Measurements from ENCODE around the gene MYBPC1.

Gene MYBPC1

GRCh38 chr12:101694297-101694848 lies 99.6 kb downstream of the MYBPC1 start:
- no peak for DNase-seq

GRCh38 chr12:101694986-101695385 lies 100.2 kb downstream of the MYBPC1 start:
- DNase-seq = peak in 1 of 51 donors; percentile 13

- DNase-seq = no peak
These were observed 100.9 kb downstream of the MYBPC1 start for GRCh38 chr12:101695706-101696105.

GRCh38 chr12:101696251-101697196 lies 101.8 kb downstream of the MYBPC1 start:
- peak in 25 of 51 donors; percentile 8 to 86 (median 34) for DNase-seq

- DNase-seq = peak in 45 of 51 donors; percentile 25 to 88 (median 53)
These were observed 102.6 kb downstream of the MYBPC1 start, which contains the start of gene CHPT1 for GRCh38 chr12:101697197-101697929. CHPT1 (plus strand) TSS chr12:101697640; CDS start chr12:101697862, 222 bp downstream.

GRCh38 chr12:101697930-101698799 lies 103.4 kb downstream of the MYBPC1 start:
- DNase-seq = peak in 42 of 51 donors; percentile 14 to 78 (median 51)

GRCh38 chr12:101698800-101699347 lies 104.1 kb downstream of the MYBPC1 start:
- peak in 7 of 51 donors; percentile 2 to 32 (median 3) for DNase-seq

GRCh38 chr12:101700299-101700820 lies 105.6 kb downstream of the MYBPC1 start:
- DNase-seq = peak in 1 of 51 donors; percentile 40

- DNase-seq = no peak
These were observed 108.7 kb downstream of the MYBPC1 start for GRCh38 chr12:101703487-101703886.

- no peak for DNase-seq
These were observed 111.6 kb downstream of the MYBPC1 start for GRCh38 chr12:101706403-101706802.

GRCh38 chr12:101707131-101707782 lies 112.5 kb downstream of the MYBPC1 start:
- no peak for DNase-seq

- DNase-seq = no peak
These were observed 115.5 kb downstream of the MYBPC1 start for GRCh38 chr12:101710288-101710687.

- peak in 27 of 51 donors; percentile 1 to 54 (median 17) for DNase-seq
These were observed 118.4 kb downstream of the MYBPC1 start for GRCh38 chr12:101713059-101713682.

GRCh38 chr12:101713930-101714329 lies 119.2 kb downstream of the MYBPC1 start:
- DNase-seq = peak in 1 of 51 donors; percentile 13

- DNase-seq = no peak
These were observed 120.2 kb downstream of the MYBPC1 start for GRCh38 chr12:101714877-101715444.

- DNase-seq = no peak
These were observed 124.8 kb downstream of the MYBPC1 start for GRCh38 chr12:101719566-101719965.

- DNase-seq = no peak
These were observed 125.3 kb downstream of the MYBPC1 start for GRCh38 chr12:101720118-101720517.

GRCh38 chr12:101722392-101722791 lies 127.6 kb downstream of the MYBPC1 start:
- no peak for DNase-seq

GRCh38 chr12:101727098-101727497 lies 132.3 kb downstream of the MYBPC1 start:
- no peak for DNase-seq

Measured in hypothalamus (tissue), 51 donors.